HG03175 (cell line): ENCODE results near the gene ST14.
"Not testable (repeated sequence)": the region's sequence is repeated elsewhere in the genome, so short reads cannot be mapped to it uniquely, and the experiment has no call there.

ENCODE experiments used
- ATAC-seq: cut with Tn5 transposase; IDR thresholded peaks from one replicate; pipeline ENCODE4 v1.9.1; 2021; ENCODE audit warnings: mild to moderate bottlenecking, moderate library complexity; ENCODE audit not compliant: unreplicated experiment

ST14 gene

GRCh38 chr11:130220311-130221035 lies 60.9 kb downstream of the ST14 start:
- ATAC-seq = no peak

- ATAC-seq = no peak
Measured at GRCh38 chr11:130223291-130223971, 63.8 kb downstream of the ST14 start.

GRCh38 chr11:130227373-130227772 lies 67.8 kb downstream of the ST14 start:
- ATAC-seq = no peak

- not testable (repeated sequence) for ATAC-seq
Measured at GRCh38 chr11:130233486-130233885, 73.9 kb downstream of the ST14 start.

GRCh38 chr11:130233888-130234287 lies 74.3 kb downstream of the ST14 start:
- ATAC-seq = not testable (repeated sequence)

DNA sequence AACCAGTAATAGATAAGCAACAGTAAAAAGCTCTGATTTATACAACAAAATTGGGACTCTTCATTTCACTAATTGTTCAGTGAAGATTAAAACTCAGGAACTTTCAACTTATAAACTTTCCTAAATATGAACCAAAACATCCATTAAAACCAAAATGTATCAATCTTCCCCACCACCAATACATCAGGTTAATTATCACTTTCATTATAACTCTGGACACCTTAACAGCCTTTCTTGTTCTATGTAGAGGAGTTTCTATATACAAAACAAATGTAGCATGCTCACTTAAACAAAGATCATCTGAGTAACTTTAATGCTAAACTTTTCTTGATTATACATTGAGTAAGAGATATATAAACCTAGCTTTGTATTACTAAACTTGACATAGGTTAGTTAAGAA lies 74.7 kb downstream of the ST14 start:
- ATAC-seq = no peak

- no peak for ATAC-seq
Measured at GRCh38 chr11:130237282-130238006, 77.9 kb downstream of the ST14 start.

DNA sequence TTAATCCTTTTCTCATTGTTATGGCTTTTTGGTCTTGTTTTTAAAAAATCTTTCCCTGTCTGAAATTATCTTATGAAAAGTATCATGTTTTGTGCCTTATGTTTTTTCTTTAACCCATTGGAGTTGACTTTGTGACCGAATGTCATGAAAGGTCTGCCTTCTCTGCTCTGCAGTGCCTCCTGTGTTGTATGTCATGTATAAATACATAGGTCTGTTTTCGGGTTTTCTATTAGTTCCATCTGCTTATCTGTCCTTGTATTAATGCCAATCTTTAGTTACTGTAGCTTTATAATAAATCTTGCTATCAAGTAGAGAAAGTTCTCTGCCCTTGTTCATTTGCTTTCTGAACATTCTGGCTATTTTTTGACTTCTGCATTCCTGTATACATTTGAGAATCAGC lies 82.1 kb downstream of the ST14 start:
- no peak for ATAC-seq

GRCh38 chr11:130243816-130244215 lies 84.2 kb downstream of the ST14 start:
- peak; percentile 86 for ATAC-seq

- no peak for ATAC-seq
Measured at GRCh38 chr11:130244848-130245247, 85.3 kb downstream of the ST14 start.

DNA sequence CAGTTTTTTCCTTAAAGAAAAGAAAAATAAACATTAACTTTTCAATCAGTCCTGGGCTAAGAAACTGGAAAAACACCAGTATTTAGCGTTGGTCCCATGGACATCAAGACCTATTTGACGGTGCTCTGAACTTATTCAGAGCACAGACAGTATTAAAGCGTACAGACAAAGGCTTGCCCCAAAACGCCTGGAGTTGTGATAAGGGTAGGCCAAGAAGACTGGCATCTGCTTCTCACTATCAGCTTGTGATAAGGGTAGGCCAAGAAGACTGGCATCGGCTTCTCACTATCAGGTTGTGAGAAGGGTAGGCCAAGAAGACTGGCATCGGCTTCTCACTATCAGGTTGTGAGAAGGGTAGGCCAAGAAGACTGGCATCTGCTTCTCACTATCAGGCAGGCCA lies 85.8 kb downstream of the ST14 start:
- ATAC-seq = not testable (repeated sequence)

GRCh38 chr11:130246270-130246669 lies 86.7 kb downstream of the ST14 start:
- ATAC-seq = no peak

DNA sequence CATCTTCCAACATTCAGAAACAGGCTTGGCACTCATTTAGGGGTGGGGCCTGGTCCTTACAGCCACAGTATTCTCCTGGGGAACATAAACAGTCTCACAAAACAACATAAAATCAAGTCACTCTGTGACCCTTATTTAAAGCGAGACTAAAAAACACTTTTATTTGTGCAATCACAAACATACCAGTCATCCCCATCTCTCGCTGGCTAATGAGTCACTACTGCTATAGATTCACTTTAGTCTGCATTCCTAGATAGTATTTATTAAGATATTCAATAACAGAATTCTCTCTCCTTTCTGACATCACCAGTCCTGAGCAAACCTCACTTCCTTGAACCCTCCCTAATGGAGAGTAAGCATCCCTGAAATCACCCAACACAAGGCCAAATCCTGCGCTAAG lies 87.2 kb downstream of the ST14 start:
- ATAC-seq = no peak

DNA sequence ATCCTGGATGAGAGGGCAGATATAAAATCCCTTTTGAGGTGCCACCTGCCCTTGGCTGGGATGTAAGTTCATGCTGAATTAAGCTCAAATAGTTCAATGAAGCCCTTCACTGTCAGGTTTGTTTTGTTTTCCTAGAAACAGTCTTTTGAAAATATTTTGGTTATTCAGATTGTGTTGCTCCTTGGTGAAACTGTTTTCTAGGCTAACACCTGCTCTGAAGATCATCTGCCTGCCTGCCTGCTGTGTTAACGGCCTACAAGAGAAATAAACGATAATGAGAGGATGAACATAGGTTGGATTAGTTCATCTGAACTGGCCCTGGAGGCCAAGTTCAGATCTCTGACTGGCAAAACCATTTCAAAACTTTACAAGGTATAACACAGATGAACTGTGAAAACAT lies 87.7 kb downstream of the ST14 start:
- no peak for ATAC-seq

GRCh38 chr11:130249371-130249770 lies 89.8 kb downstream of the ST14 start:
- ATAC-seq = no peak

DNA sequence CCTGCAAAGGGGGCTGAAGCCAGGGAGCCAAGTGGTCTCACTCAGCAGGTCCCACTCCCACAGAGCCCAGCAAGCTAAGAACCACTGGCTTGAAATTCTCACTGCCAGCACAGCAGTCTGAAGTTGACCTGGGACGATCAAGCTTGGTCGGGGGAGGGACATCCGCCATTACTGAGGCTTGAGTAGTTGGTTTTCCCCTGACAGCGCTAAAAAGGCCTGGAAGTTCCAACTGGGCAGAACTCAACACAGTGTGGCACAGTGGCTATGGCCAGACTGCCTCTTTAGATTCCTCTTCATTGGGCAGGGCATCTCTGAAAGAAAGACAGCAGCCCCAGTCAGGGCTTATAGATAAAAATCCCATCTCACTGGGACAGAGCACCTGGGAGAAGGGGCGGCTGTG lies 90.3 kb downstream of the ST14 start:
- not testable (repeated sequence) for ATAC-seq

GRCh38 chr11:130251763-130252162 lies 92.2 kb downstream of the ST14 start:
- not testable (repeated sequence) for ATAC-seq
